Ishikawa (cell line): ENCODE data around the gene SERPINB5.

ENCODE experiments used
- CEBPB ChIP-seq: IDR thresholded peaks from 2 replicates; pipeline ENCODE4 v1.6.1; 2012
- CREB1 ChIP-seq: IDR thresholded peaks from 2 replicates; pipeline ENCODE4 v1.6.1; 2012; ENCODE audit warnings: low read depth
- EP300 ChIP-seq: IDR thresholded peaks from 2 replicates; pipeline ENCODE4 v1.6.1; 2012; ENCODE audit warnings: borderline replicate concordance
- MAX ChIP-seq: IDR thresholded peaks from 2 replicates; pipeline ENCODE4 v1.6.1; 2012
- TAF1 ChIP-seq: IDR thresholded peaks from 2 replicates; pipeline ENCODE4 v1.6.1; 2012; ENCODE audit warnings: low read depth, mild to moderate bottlenecking
- ZBTB7A ChIP-seq: IDR thresholded peaks from 2 replicates; pipeline ENCODE4 v1.6.1; 2012; ENCODE audit warnings: low read depth
- TF ChIP-seq, protein P1 (sequence below): IDR thresholded peaks from 2 replicates; pipeline ENCODE4 v1.6.1; 2012

DNA sequence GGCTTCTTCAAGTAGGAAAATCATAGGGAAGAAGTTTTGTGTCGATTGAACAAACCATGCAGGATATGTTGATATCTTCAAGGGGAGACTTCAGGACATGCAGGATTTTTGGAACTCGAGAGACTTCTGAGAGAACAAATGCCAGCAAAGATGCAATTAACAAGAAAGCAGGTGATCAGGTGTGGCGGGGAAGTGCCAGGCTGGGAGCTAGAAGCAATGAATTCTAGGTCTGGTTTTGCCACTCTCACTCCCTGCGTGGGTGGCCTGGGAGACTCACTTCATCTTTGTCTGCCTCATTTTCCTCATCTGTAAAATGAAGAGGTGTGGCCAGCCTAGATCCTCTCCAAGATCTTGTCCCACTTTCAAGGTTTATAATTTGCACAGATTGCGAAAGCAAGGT lies 3.1 kb downstream of the SERPINB5 start:
- TF ChIP-seq ZBTB7A (no peak), EP300 (no peak), CEBPB (no peak), MAX (no peak), CREB1 (no peak), TAF1 (no peak)
- TF ChIP-seq, protein P1, sequence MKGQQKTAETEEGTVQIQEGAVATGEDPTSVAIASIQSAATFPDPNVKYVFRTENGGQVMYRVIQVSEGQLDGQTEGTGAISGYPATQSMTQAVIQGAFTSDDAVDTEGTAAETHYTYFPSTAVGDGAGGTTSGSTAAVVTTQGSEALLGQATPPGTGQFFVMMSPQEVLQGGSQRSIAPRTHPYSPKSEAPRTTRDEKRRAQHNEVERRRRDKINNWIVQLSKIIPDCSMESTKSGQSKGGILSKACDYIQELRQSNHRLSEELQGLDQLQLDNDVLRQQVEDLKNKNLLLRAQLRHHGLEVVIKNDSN = no peak
